ENCODE results near the gene PML.

The PML gene

GRCh38 chr15:73991726-73992593 lies 2.6 kb upstream of the PML start, which contains the start of gene STOML1 (continued):
- peak; percentile 62; the same call in 1 of the 2 replicates for TF ChIP-seq BCL11B (tag by site-specific recombination; IDR thresholded peaks at IDR 0.05; ENCODE audit: low read depth)
- peak; percentile 90 for TF ChIP-seq KLF8 (tag by site-specific recombination; IDR thresholded peaks at IDR 0.05)
- TF ChIP-seq ZNF10 (tag by site-specific recombination; IDR thresholded peaks at IDR 0.05): peak; percentile 58; the same call in 1 of the 2 replicates
- peak; percentile 31; the same call in 1 of the 2 replicates for TF ChIP-seq ZEB2 (tag by site-specific recombination; IDR thresholded peaks at IDR 0.05)
- TF ChIP-seq, protein P1, sequence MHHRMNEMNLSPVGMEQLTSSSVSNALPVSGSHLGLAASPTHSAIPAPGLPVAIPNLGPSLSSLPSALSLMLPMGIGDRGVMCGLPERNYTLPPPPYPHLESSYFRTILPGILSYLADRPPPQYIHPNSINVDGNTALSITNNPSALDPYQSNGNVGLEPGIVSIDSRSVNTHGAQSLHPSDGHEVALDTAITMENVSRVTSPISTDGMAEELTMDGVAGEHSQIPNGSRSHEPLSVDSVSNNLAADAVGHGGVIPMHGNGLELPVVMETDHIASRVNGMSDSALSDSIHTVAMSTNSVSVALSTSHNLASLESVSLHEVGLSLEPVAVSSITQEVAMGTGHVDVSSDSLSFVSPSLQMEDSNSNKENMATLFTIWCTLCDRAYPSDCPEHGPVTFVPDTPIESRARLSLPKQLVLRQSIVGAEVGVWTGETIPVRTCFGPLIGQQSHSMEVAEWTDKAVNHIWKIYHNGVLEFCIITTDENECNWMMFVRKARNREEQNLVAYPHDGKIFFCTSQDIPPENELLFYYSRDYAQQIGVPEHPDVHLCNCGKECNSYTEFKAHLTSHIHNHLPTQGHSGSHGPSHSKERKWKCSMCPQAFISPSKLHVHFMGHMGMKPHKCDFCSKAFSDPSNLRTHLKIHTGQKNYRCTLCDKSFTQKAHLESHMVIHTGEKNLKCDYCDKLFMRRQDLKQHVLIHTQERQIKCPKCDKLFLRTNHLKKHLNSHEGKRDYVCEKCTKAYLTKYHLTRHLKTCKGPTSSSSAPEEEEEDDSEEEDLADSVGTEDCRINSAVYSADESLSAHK (tag by site-specific recombination; IDR thresholded peaks at IDR 0.05): no peak
- no peak for TF ChIP-seq ZNF521 (tag by site-specific recombination; IDR thresholded peaks at IDR 0.05)
- TF ChIP-seq ZNF423 (tag by site-specific recombination; IDR thresholded peaks at IDR 0.05): no peak
- no peak for TF ChIP-seq ZSCAN4 (tag by site-specific recombination; IDR thresholded peaks at IDR 0.05)
- peak; percentile 13; the same call in 1 of the 2 replicates for TF ChIP-seq ZBTB20 (tag by site-specific recombination; IDR thresholded peaks at IDR 0.05)
- no peak for TF ChIP-seq ZBTB21 (tag by site-specific recombination; IDR thresholded peaks at IDR 0.05)
- no peak for TF ChIP-seq ZNF529 (tag by site-specific recombination; IDR thresholded peaks at IDR 0.05; ENCODE audit: insufficient replicate concordance)
- TF ChIP-seq ZNF530 (tag by site-specific recombination; IDR thresholded peaks at IDR 0.05; ENCODE audit: low read depth): no peak
- TF ChIP-seq ZNF169 (tag by site-specific recombination; IDR thresholded peaks at IDR 0.05): no peak
- TF ChIP-seq, protein P2, sequence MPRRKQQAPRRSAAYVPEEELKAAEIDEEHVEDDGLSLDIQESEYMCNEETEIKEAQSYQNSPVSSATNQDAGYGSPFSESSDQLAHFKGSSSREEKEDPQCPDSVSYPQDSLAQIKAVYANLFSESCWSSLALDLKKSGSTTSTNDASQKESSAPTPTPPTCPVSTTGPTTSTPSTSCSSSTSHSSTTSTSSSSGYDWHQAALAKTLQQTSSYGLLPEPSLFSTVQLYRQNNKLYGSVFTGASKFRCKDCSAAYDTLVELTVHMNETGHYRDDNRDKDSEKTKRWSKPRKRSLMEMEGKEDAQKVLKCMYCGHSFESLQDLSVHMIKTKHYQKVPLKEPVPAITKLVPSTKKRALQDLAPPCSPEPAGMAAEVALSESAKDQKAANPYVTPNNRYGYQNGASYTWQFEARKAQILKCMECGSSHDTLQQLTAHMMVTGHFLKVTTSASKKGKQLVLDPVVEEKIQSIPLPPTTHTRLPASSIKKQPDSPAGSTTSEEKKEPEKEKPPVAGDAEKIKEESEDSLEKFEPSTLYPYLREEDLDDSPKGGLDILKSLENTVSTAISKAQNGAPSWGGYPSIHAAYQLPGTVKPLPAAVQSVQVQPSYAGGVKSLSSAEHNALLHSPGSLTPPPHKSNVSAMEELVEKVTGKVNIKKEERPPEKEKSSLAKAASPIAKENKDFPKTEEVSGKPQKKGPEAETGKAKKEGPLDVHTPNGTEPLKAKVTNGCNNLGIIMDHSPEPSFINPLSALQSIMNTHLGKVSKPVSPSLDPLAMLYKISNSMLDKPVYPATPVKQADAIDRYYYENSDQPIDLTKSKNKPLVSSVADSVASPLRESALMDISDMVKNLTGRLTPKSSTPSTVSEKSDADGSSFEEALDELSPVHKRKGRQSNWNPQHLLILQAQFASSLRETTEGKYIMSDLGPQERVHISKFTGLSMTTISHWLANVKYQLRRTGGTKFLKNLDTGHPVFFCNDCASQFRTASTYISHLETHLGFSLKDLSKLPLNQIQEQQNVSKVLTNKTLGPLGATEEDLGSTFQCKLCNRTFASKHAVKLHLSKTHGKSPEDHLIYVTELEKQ (tag by site-specific recombination; IDR thresholded peaks at IDR 0.05; ENCODE audit: borderline replicate concordance): no peak
- no peak for TF ChIP-seq ZNF600 (tag by site-specific recombination; IDR thresholded peaks at IDR 0.05)
- TF ChIP-seq, protein P3, sequence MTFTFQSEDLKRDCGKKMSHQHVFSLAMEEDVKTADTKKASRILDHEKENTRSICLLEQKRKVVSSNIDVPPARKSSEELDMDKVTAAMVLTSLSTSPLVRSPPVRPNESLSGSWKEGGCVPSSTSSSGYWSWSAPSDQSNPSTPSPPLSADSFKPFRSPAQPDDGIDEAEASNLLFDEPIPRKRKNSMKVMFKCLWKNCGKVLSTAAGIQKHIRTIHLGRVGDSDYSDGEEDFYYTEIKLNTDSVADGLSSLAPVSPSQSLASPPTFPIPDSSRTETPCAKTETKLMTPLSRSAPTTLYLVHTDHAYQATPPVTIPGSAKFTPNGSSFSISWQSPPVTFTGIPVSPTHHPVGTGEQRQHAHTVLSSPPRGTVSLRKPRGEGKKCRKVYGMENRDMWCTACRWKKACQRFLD (tag by site-specific recombination; IDR thresholded peaks at IDR 0.05): no peak
- peak; percentile 47 for TF ChIP-seq SP7 (tag by site-specific recombination; IDR thresholded peaks at IDR 0.05)
- TF ChIP-seq, protein P4, sequence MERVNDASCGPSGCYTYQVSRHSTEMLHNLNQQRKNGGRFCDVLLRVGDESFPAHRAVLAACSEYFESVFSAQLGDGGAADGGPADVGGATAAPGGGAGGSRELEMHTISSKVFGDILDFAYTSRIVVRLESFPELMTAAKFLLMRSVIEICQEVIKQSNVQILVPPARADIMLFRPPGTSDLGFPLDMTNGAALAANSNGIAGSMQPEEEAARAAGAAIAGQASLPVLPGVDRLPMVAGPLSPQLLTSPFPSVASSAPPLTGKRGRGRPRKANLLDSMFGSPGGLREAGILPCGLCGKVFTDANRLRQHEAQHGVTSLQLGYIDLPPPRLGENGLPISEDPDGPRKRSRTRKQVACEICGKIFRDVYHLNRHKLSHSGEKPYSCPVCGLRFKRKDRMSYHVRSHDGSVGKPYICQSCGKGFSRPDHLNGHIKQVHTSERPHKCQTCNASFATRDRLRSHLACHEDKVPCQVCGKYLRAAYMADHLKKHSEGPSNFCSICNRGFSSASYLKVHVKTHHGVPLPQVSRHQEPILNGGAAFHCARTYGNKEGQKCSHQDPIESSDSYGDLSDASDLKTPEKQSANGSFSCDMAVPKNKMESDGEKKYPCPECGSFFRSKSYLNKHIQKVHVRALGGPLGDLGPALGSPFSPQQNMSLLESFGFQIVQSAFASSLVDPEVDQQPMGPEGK (tag by site-specific recombination; IDR thresholded peaks at IDR 0.05): peak; percentile 67
- TF ChIP-seq ZNF114 (tag by site-specific recombination; IDR thresholded peaks at IDR 0.05): no peak
- TF ChIP-seq SP2 (tag by site-specific recombination; IDR thresholded peaks at IDR 0.05): peak; percentile 73
- TF ChIP-seq ZNF596 (tag by site-specific recombination; IDR thresholded peaks at IDR 0.05): peak; percentile 45; the same call in 1 of the 2 replicates
- TF ChIP-seq ZBTB1 (tag by site-specific recombination; IDR thresholded peaks at IDR 0.05): no peak
- no peak for TF ChIP-seq ZNF112 (tag by site-specific recombination; IDR thresholded peaks at IDR 0.05)
- TF ChIP-seq ZNF175 (tag by site-specific recombination; IDR thresholded peaks at IDR 0.05): no peak
- peak; percentile 78 for TF ChIP-seq GLIS2 (tag by site-specific recombination; IDR thresholded peaks at IDR 0.05)
- TF ChIP-seq ZNF837 (tag by site-specific recombination; IDR thresholded peaks at IDR 0.05): no peak
- 0 out of 2 replicates have a peak, but pooled peaks have one; percentile 34 for TF ChIP-seq GLI2 (tag by site-specific recombination; IDR thresholded peaks at IDR 0.05; ENCODE audit: borderline replicate concordance, low read depth)
- TF ChIP-seq ZFP69B (tag by site-specific recombination; IDR thresholded peaks at IDR 0.05): peak; percentile 87
- TF ChIP-seq ZFHX2 (tag by site-specific recombination; conservative IDR thresholded peaks at IDR 0.05): peak; percentile 83
